ENCODE measurements around the gene NRCAM. TPM values are rescaled to one million over a fixed set of nuclear protein-coding genes. Genes with fewer than 3 reads are reported as not detected.

NRCAM gene
- total RNA-seq, 5 donors from 2014 or later (not counting 1 experiment from before 2014, with no cell fraction given) = 3.1 to 10.7 (median 5.0) TPM

GRCh38 chr7:108190891-108191290, 265.3 kb downstream of the NRCAM start:
- H3K36me3 ChIP-seq (ENCODE audit: control insufficient read depth in 2 of 2, extremely low read depth in 1 of 2, insufficient read depth in 1 of 2, low read length in 1 of 2) = no peaks in the 10 kb centered on the region
- no CpG with 5 or more reads among the region's 4 CpGs for WGBS (ENCODE audit: insufficient coverage)
- DNase-seq (no peak), ATAC-seq (replicated peaks in 1 of 4) (no peak)
- peaks cover 3 to 6% of the 10 kb centered on the region in 2 donors for H3K27me3 Mint-ChIP-seq
- no peaks in the 10 kb centered on the region for H3K4me1 ChIP-seq (ENCODE audit: control insufficient read depth in 1 of 2, extremely low read depth in 1 of 2, insufficient read depth in 2 of 2, low read length in 2 of 2)
- H3K4me1 Mint-ChIP-seq = peaks cover 5 to 10% (median 5%) of the 10 kb centered on the region in 3 donors
- POLR2A ChIA-PET = no interaction called here
- H3K9me3 ChIP-seq = no peaks in the 10 kb centered on the region
- no peak overlapping the region for H3K27ac ChIP-seq (ENCODE audit: low read length)
- H3K36me3 Mint-ChIP-seq = no peaks in the 10 kb centered on the region
- no peak overlapping the region for H3K4me3 Mint-ChIP-seq
- no peak overlapping the region for H3K4me3 ChIP-seq (ENCODE audit: control insufficient read depth in 1 of 2, extremely low read depth in 1 of 2, low read length in 1 of 2)
- no peak overlapping the region for H3K27ac Mint-ChIP-seq
- H3K27me3 ChIP-seq (replicated peaks in 1 of 2; ENCODE audit: control insufficient read depth in 2 of 2, extremely low read depth in 1 of 2, insufficient read depth in 2 of 2, low read length in 1 of 2) = no peaks in the 10 kb centered on the region
- peaks cover 0 to 6% (median 0%) of the 10 kb centered on the region in 3 donors for H3K9me3 Mint-ChIP-seq
- CTCF ChIA-PET = no interaction called here

GRCh38 chr7:108189733-108190388, 266.4 kb downstream of the NRCAM start:
- H3K9me3 Mint-ChIP-seq = peaks cover 0 to 6% (median 0%) of the 10 kb centered on the region in 3 donors
- Histone ChIP-seq H3K9me3 (no peaks in the 10 kb centered on the region), H3K27me3 (replicated peaks in 1 of 2; ENCODE audit: control insufficient read depth in 2 of 2, extremely low read depth in 1 of 2, insufficient read depth in 2 of 2, low read length in 1 of 2) (no peaks in the 10 kb centered on the region), H3K27ac (ENCODE audit: low read length) (no peak overlapping the region), H3K36me3 (ENCODE audit: control insufficient read depth in 2 of 2, extremely low read depth in 1 of 2, insufficient read depth in 1 of 2, low read length in 1 of 2) (no peaks in the 10 kb centered on the region), H3K4me3 (ENCODE audit: control insufficient read depth in 1 of 2, extremely low read depth in 1 of 2, low read length in 1 of 2) (no peak overlapping the region), H3K4me1 (ENCODE audit: control insufficient read depth in 1 of 2, extremely low read depth in 1 of 2, insufficient read depth in 2 of 2, low read length in 2 of 2) (no peaks in the 10 kb centered on the region)
- peaks cover 3 to 6% of the 10 kb centered on the region in 2 donors for H3K27me3 Mint-ChIP-seq
- WGBS (ENCODE audit: insufficient coverage) = 57% methylated on average over 4 of the region's 7 CpGs
- H3K4me1 Mint-ChIP-seq = peaks cover 5 to 10% (median 5%) of the 10 kb centered on the region in 3 donors
- no peak overlapping the region for H3K4me3 Mint-ChIP-seq
- DNase-seq (no peak), ATAC-seq (replicated peaks in 1 of 4) (peak in 1 of 4 experiments; percentile 49)
- CTCF ChIA-PET = interaction anchor here in 1 of 2 donors (0.7 kb wide), 1 partner anchor 76 kb away, joined by 3 read pairs; no protein-coding TSS in a partner anchor
- H3K36me3 Mint-ChIP-seq = no peaks in the 10 kb centered on the region
- H3K27ac Mint-ChIP-seq = no peak overlapping the region
- POLR2A ChIA-PET = interaction anchor here in 1 of 2 donors (0.6 kb wide), 1 partner anchor 16 kb away, joined by 4 read pairs; no protein-coding TSS in a partner anchor

- ChIA-PET POLR2A (no interaction called here), CTCF (no interaction called here)
- H3K4me3 ChIP-seq (ENCODE audit: control insufficient read depth in 1 of 2, extremely low read depth in 1 of 2, low read length in 1 of 2) = no peak overlapping the region
- peaks cover 3 to 6% of the 10 kb centered on the region in 2 donors for H3K27me3 Mint-ChIP-seq
- peaks cover 5 to 10% (median 5%) of the 10 kb centered on the region in 3 donors for H3K4me1 Mint-ChIP-seq
- H3K9me3 ChIP-seq = no peaks in the 10 kb centered on the region
- no peaks in the 10 kb centered on the region for H3K36me3 Mint-ChIP-seq
- no peak for ATAC-seq (replicated peaks in 1 of 4)
- H3K9me3 Mint-ChIP-seq = peaks cover 0 to 6% (median 0%) of the 10 kb centered on the region in 3 donors
- no peaks in the 10 kb centered on the region for H3K4me1 ChIP-seq (ENCODE audit: control insufficient read depth in 1 of 2, extremely low read depth in 1 of 2, insufficient read depth in 2 of 2, low read length in 2 of 2)
- no peak overlapping the region for H3K27ac ChIP-seq (ENCODE audit: low read length)
- no peak for DNase-seq
- no peak overlapping the region for H3K27ac Mint-ChIP-seq
- H3K4me3 Mint-ChIP-seq = no peak overlapping the region
- no CpG with 5 or more reads among the region's 3 CpGs for WGBS (ENCODE audit: insufficient coverage)
- no peaks in the 10 kb centered on the region for H3K36me3 ChIP-seq (ENCODE audit: control insufficient read depth in 2 of 2, extremely low read depth in 1 of 2, insufficient read depth in 1 of 2, low read length in 1 of 2)
- H3K27me3 ChIP-seq (replicated peaks in 1 of 2; ENCODE audit: control insufficient read depth in 2 of 2, extremely low read depth in 1 of 2, insufficient read depth in 2 of 2, low read length in 1 of 2) = peaks cover 0 to 3% of the 10 kb centered on the region in 2 experiments
Measured at GRCh38 chr7:108188724-108189123, 267.5 kb downstream of the NRCAM start.

GRCh38 chr7:108181073-108181985, 274.9 kb downstream of the NRCAM start:
- no peaks in the 10 kb centered on the region for H3K36me3 Mint-ChIP-seq
- ATAC-seq (replicated peaks in 1 of 4) (peak in 1 of 4 experiments; percentile 47), DNase-seq (peak in 2 of 35 experiments; percentile 27 to 65)
- Histone ChIP-seq H3K4me1 (ENCODE audit: control insufficient read depth in 1 of 2, extremely low read depth in 1 of 2, insufficient read depth in 2 of 2, low read length in 2 of 2) (no peaks in the 10 kb centered on the region), H3K27ac (ENCODE audit: low read length) (no peak overlapping the region), H3K36me3 (ENCODE audit: control insufficient read depth in 2 of 2, extremely low read depth in 1 of 2, insufficient read depth in 1 of 2, low read length in 1 of 2) (no peaks in the 10 kb centered on the region), H3K9me3 (no peaks in the 10 kb centered on the region), H3K4me3 (ENCODE audit: control insufficient read depth in 1 of 2, extremely low read depth in 1 of 2, low read length in 1 of 2) (no peak overlapping the region), H3K27me3 (replicated peaks in 1 of 2; ENCODE audit: control insufficient read depth in 2 of 2, extremely low read depth in 1 of 2, insufficient read depth in 2 of 2, low read length in 1 of 2) (peaks cover 0 to 3% of the 10 kb centered on the region in 2 experiments)
- WGBS (ENCODE audit: insufficient coverage) = no CpG with 5 or more reads among the region's 8 CpGs
- no peak overlapping the region for H3K27ac Mint-ChIP-seq
- H3K4me3 Mint-ChIP-seq = no peak overlapping the region
- ChIA-PET CTCF (interaction anchor here (0.7 to 1.1 kb wide), 4 partner anchors 89 to 325 kb away, joined by 3 to 5 read pairs (median 4); no protein-coding TSS in a partner anchor), POLR2A (no interaction called here)
- H3K27me3 Mint-ChIP-seq = no peaks in the 10 kb centered on the region
- H3K9me3 Mint-ChIP-seq = no peaks in the 10 kb centered on the region
- no peaks in the 10 kb centered on the region for H3K4me1 Mint-ChIP-seq

GRCh38 chr7:108178398-108178797, 277.8 kb downstream of the NRCAM start:
- Mint-ChIP-seq H3K9me3 (no peaks in the 10 kb centered on the region), H3K27ac (no peak overlapping the region), H3K27me3 (peaks cover 0 to 5% of the 10 kb centered on the region in 2 donors), H3K36me3 (no peaks in the 10 kb centered on the region), H3K4me3 (no peak overlapping the region), H3K4me1 (no peaks in the 10 kb centered on the region)
- H3K4me1 ChIP-seq (ENCODE audit: control insufficient read depth in 1 of 2, extremely low read depth in 1 of 2, insufficient read depth in 2 of 2, low read length in 2 of 2) = no peaks in the 10 kb centered on the region
- ChIA-PET CTCF (interaction anchor here in 1 of 2 donors (0.8 kb wide), 1 partner anchor 325 kb away, joined by 3 read pairs; no protein-coding TSS in a partner anchor), POLR2A (no interaction called here)
- no peaks in the 10 kb centered on the region for H3K27me3 ChIP-seq (replicated peaks in 1 of 2; ENCODE audit: control insufficient read depth in 2 of 2, extremely low read depth in 1 of 2, insufficient read depth in 2 of 2, low read length in 1 of 2)
- no peaks in the 10 kb centered on the region for H3K36me3 ChIP-seq (ENCODE audit: control insufficient read depth in 2 of 2, extremely low read depth in 1 of 2, insufficient read depth in 1 of 2, low read length in 1 of 2)
- H3K9me3 ChIP-seq = no peaks in the 10 kb centered on the region
- 18% methylated on average over 2 of the region's 3 CpGs for WGBS (ENCODE audit: insufficient coverage)
- H3K27ac ChIP-seq (ENCODE audit: low read length) = no peak overlapping the region
- no peak overlapping the region for H3K4me3 ChIP-seq (ENCODE audit: control insufficient read depth in 1 of 2, extremely low read depth in 1 of 2, low read length in 1 of 2)
- DNase-seq = no peak
- no peak for ATAC-seq (replicated peaks in 1 of 4)

- H3K4me3 ChIP-seq (ENCODE audit: control insufficient read depth in 1 of 2, extremely low read depth in 1 of 2, low read length in 1 of 2) = no peak overlapping the region
- no peak overlapping the region for H3K4me3 Mint-ChIP-seq
- H3K36me3 Mint-ChIP-seq = no peaks in the 10 kb centered on the region
- H3K36me3 ChIP-seq (ENCODE audit: control insufficient read depth in 2 of 2, extremely low read depth in 1 of 2, insufficient read depth in 1 of 2, low read length in 1 of 2) = no peaks in the 10 kb centered on the region
- DNase-seq = no peak
- no peaks in the 10 kb centered on the region for H3K4me1 Mint-ChIP-seq
- no peaks in the 10 kb centered on the region for H3K9me3 Mint-ChIP-seq
- no peaks in the 10 kb centered on the region for H3K4me1 ChIP-seq (ENCODE audit: control insufficient read depth in 1 of 2, extremely low read depth in 1 of 2, insufficient read depth in 2 of 2, low read length in 2 of 2)
- ChIA-PET POLR2A (no interaction called here), CTCF (interaction anchor here in 1 of 2 donors (1.1 kb wide), 1 partner anchor 25 kb away, joined by 3 read pairs; no protein-coding TSS in a partner anchor)
- H3K27me3 ChIP-seq (replicated peaks in 1 of 2; ENCODE audit: control insufficient read depth in 2 of 2, extremely low read depth in 1 of 2, insufficient read depth in 2 of 2, low read length in 1 of 2) = peaks cover 0 to 5% of the 10 kb centered on the region in 2 experiments
- H3K9me3 ChIP-seq = no peaks in the 10 kb centered on the region
- H3K27ac ChIP-seq (ENCODE audit: low read length) = no peak overlapping the region
- no peak for ATAC-seq (replicated peaks in 1 of 4)
- WGBS (ENCODE audit: insufficient coverage) = 91% methylated on average over 8 of the region's 8 CpGs
- H3K27me3 Mint-ChIP-seq = peaks cover 0 to 5% of the 10 kb centered on the region in 2 donors
- no peak overlapping the region for H3K27ac Mint-ChIP-seq
Measured at GRCh38 chr7:108171164-108171563, 285.1 kb downstream of the NRCAM start.

Measured in T-cell (primary cell).